CD4-positive, alpha-beta T cell (primary cell): ENCODE data around the gene FAM209B. TPM values are rescaled to one million over a fixed set of nuclear protein-coding genes. Genes with fewer than 3 reads are reported as not detected.

Experiments
- ATAC-seq: fragments of 200-7000 bp; cut with Tn5 transposase; one replicate; pipeline ENCODE4 v1.10.0; 2022; ENCODE audit warnings: mild to moderate bottlenecking; ENCODE audit not compliant: poor library complexity
- CTCF ChIA-PET: fragments of 350-600 bp; sonication (Branson Sonifier 250); formaldehyde crosslinking; loops from one replicate; lab custom pipeline; 2021; ENCODE audit warnings: antibody characterized with exemption, inconsistent platforms; lab: Charles Lee
- POLR2A ChIA-PET: fragments of 350-600 bp; sonication (Branson Sonifier 250); formaldehyde crosslinking; loops from one replicate; lab custom pipeline; 2021; ENCODE audit warnings: antibody characterized with exemption, inconsistent platforms; lab: Charles Lee
- DNase-seq, 14 experiments: peaks; one replicate each; pipeline ENCODE4 v3.0.0-alpha.2; 2013 to 2020; ENCODE audit warnings: mixed read lengths in 2 of 14
- H3K27ac ChIP-seq, 2 donors: one replicate each; pipeline versions ENCODE4 v1.5.1 to v1.7.0; 2013; ENCODE audit warnings: low read length in 2 of 2, low read depth in 1 of 2, mild to moderate bottlenecking in 1 of 2
- H3K27me3 ChIP-seq, 2 experiments: 1 replicate in 1 of 2; 2 replicates in 1 of 2; pipeline versions ENCODE4 v1.6.1 to v1.7.0; 2013; ENCODE audit warnings: low read length in 2 of 2, control low read depth in 1 of 2, mild to moderate bottlenecking in 1 of 2, moderate library complexity in 1 of 2; ENCODE audit not compliant: insufficient read depth in 2 of 2, control insufficient read depth in 1 of 2
- H3K36me3 ChIP-seq: one replicate; pipeline ENCODE4 v1.6.1; 2013; ENCODE audit warnings: low read length, control low read depth; ENCODE audit not compliant: insufficient read depth
- H3K4me1 ChIP-seq: one replicate; pipeline ENCODE4 v1.6.1; 2013; ENCODE audit warnings: low read length, control low read depth; ENCODE audit not compliant: insufficient read depth
- H3K4me3 ChIP-seq: one replicate; pipeline ENCODE4 v1.5.1; 2013; ENCODE audit warnings: mild to moderate bottlenecking, low read length, moderate library complexity
- H3K9me3 ChIP-seq, 2 experiments: 1 replicate in 1 of 2; 2 replicates in 1 of 2; pipeline versions ENCODE4 v1.6.1 to v1.7.0; 2013; ENCODE audit warnings: low read length in 2 of 2, mild to moderate bottlenecking in 2 of 2, control low read depth in 1 of 2, moderate library complexity in 1 of 2; ENCODE audit not compliant: control insufficient read depth in 1 of 2, insufficient read depth in 1 of 2
- H3K27ac Mint-ChIP-seq: one replicate; pipeline ENCODE4 v1.8.0; 2020; ENCODE audit warnings: mixed read lengths
- H3K27me3 Mint-ChIP-seq: one replicate; pipeline ENCODE4 v1.8.0; 2021; ENCODE audit warnings: mixed read lengths
- H3K36me3 Mint-ChIP-seq: one replicate; pipeline ENCODE4 v1.8.0; 2021; ENCODE audit warnings: low read depth, mixed read lengths
- H3K4me1 Mint-ChIP-seq: one replicate; pipeline ENCODE4 v1.8.0; 2021; ENCODE audit warnings: low read depth, mixed read lengths
- H3K4me3 Mint-ChIP-seq: one replicate; pipeline ENCODE4 v1.8.0; 2020; ENCODE audit warnings: mild to moderate bottlenecking, mixed read lengths
- H3K9me3 Mint-ChIP-seq: one replicate; pipeline ENCODE4 v1.8.0; 2020; ENCODE audit warnings: mixed read lengths
- CTCF ChIP-seq: fragments of 200-600 bp; IDR thresholded peaks from one replicate; pipeline ENCODE4 v1.8.0; 2022; ENCODE audit warnings: antibody characterized with exemption, mild to moderate bottlenecking
- intact Hi-C, 2 experiments: fragments of 100-400 bp; cut with DNase I in 1 of 2; cut with micrococcal nuclease in 1 of 2; formaldehyde crosslinking; loops; one replicate each; pipeline versions ENCODE4 v1.15.1 to v1.9.0; 2023 to 2025; cut with DNase I, micrococcal nuclease
- total RNA-seq, 174 experiments: library from RNA in 2 of 174; stranded (reverse) in 2 of 174; gene quantifications; one replicate each; pipeline ENCODE4 v1.2.3 and lab custom pipeline; 2021 to 2026

Gene FAM209B
- total RNA-seq, 2 experiments from 2014 or later: 3.1 to 3.9 TPM

DNA sequence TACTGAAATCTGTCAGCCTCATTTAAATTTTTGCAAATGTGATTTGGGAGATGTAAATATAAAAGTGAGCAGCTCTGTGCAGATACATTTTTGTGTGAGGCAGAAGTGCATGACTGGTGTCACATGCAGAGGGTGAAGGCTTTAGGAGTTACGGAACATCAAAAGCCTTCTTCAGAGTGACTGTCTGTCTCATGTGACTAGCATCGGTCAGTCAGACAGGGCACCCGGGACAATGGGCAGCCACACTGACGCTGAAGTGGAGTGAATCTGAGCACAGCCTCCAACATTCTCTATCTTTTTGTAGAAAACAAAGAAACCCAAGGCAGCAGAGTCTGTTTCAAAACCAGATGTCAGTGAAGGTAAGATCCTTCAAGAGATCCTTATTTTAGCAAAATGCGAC, 16.4 kb upstream of the FAM209B start:
- TF ChIP-seq CTCF: no peak
- Histone ChIP-seq H3K4me3 (no peak overlapping the region), H3K36me3 (peaks cover 68% of the 10 kb centered on the region), H3K4me1 (no peaks in the 10 kb centered on the region), H3K27ac (no peak overlapping the region), H3K9me3 (peaks cover 36 to 38% of the 10 kb centered on the region in 2 experiments), H3K27me3 (no peaks in the 10 kb centered on the region)
- Mint-ChIP-seq H3K27ac (no peak overlapping the region), H3K4me1 (no peaks in the 10 kb centered on the region), H3K4me3 (no peak overlapping the region), H3K36me3 (peaks cover 100% of the 10 kb centered on the region), H3K27me3 (no peaks in the 10 kb centered on the region), H3K9me3 (peaks cover 9% of the 10 kb centered on the region)
- DNase-seq (no peak), ATAC-seq (no peak)
- POLR2A ChIA-PET: interaction anchor here (0.6 kb wide), 1 partner anchor 14 kb away, joined by 3 read pairs; no protein-coding TSS in a partner anchor
- CTCF ChIA-PET: no interaction called here
- intact Hi-C loops: loop anchor here (1.0 to 2.0 kb wide), 2 partner anchors 116 to 118 kb away; no protein-coding TSS in a partner anchor

DNA sequence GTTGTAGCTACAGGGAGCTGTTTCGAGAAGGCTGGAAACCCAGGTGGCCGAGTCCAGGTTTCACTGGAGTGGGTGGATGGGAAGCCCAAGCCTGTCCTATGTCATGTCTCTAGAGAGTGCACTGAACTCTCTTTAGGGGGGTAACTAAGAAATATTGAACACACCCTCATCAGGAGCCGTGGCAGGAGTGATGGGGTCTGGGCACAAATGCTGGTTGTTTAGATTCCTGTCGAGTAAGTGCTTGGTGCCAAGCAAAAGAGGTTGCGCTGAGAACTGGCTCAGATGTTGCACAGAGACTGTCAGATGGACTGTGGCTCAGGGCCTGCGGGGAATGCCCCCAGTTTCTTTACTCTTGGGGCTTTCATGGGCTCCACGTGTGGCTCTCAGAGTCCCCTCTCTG, 15.8 kb upstream of the FAM209B start:
- intact Hi-C loops: loop anchor here in 1 of 2 experiments (2.0 kb wide), 1 partner anchor 118 kb away; no protein-coding TSS in a partner anchor
- H3K27ac Mint-ChIP-seq: no peak overlapping the region

DNA sequence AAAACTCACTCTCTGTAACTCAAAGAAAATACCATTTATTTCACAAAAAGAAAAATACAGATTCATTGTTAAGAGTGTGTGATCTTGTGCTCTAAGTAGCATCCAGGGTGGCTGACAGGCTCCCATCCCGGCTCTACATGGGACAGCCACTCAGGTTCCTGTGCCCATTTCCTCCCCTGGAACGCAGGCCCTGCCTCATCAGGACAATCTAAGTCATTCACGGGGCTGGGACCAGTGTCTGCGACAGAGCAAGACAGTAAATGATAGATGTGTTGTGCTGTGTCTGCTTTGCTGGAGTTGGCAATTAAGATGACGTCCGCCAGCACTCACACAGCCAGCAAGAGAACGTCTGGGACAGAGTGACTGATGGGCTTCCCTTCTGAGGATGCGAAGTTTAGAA, 15.4 kb upstream of the FAM209B start:
- peaks cover 9% of the 10 kb centered on the region for H3K9me3 Mint-ChIP-seq
- H3K27ac Mint-ChIP-seq: no peak overlapping the region

More for the DNA sequence above, 15.8 kb upstream of the FAM209B start:
- no peak overlapping the region for H3K4me3 Mint-ChIP-seq
- peaks cover 2% of the 10 kb centered on the region for H3K4me1 ChIP-seq
- ChIA-PET POLR2A (no interaction called here), CTCF (no interaction called here)
- peaks cover 67% of the 10 kb centered on the region for H3K36me3 ChIP-seq
- peaks cover 40 to 44% of the 10 kb centered on the region in 2 experiments for H3K9me3 ChIP-seq
- peaks cover 100% of the 10 kb centered on the region for H3K36me3 Mint-ChIP-seq
- H3K9me3 Mint-ChIP-seq: peaks cover 9% of the 10 kb centered on the region
- ATAC-seq (no peak), DNase-seq (no peak)
- no peaks in the 10 kb centered on the region for H3K27me3 ChIP-seq
- H3K27ac ChIP-seq: no peak overlapping the region
- TF ChIP-seq CTCF: no peak
- no peaks in the 10 kb centered on the region for H3K27me3 Mint-ChIP-seq
- no peaks in the 10 kb centered on the region for H3K4me1 Mint-ChIP-seq
- no peak overlapping the region for H3K4me3 ChIP-seq

More for the DNA sequence above, 15.4 kb upstream of the FAM209B start:
- peaks cover 6% of the 10 kb centered on the region for H3K4me1 ChIP-seq
- H3K9me3 ChIP-seq: peaks cover 40 to 48% of the 10 kb centered on the region in 2 experiments
- intact Hi-C loops: loop anchor here in 1 of 2 experiments (2.0 kb wide), 1 partner anchor 119 kb away; no protein-coding TSS in a partner anchor
- no peak overlapping the region for H3K4me3 ChIP-seq
- peaks cover 100% of the 10 kb centered on the region for H3K36me3 Mint-ChIP-seq
- no peak for TF ChIP-seq CTCF
- no peaks in the 10 kb centered on the region for H3K27me3 ChIP-seq
- peaks cover 66% of the 10 kb centered on the region for H3K36me3 ChIP-seq
- no peak overlapping the region for H3K27ac ChIP-seq
- H3K4me1 Mint-ChIP-seq: no peaks in the 10 kb centered on the region
- no peak overlapping the region for H3K4me3 Mint-ChIP-seq
- POLR2A ChIA-PET: no interaction called here
- DNase-seq (no peak), ATAC-seq (no peak)
- CTCF ChIA-PET: no interaction called here
- H3K27me3 Mint-ChIP-seq: no peaks in the 10 kb centered on the region
